GM06990 (cell line): ENCODE results near the gene SHISA5.

Source experiments
- DNase-seq: peaks from one replicate; pipeline ENCODE4 v3.0.0-alpha.2; 2011; ENCODE audit not compliant: insufficient read length; ENCODE audit errors: extremely low read depth
- H3K27me3 ChIP-seq: replicated peaks from 2 replicates; pipeline ENCODE4 v1.6.0; 2011; ENCODE audit warnings: low read length; ENCODE audit not compliant: control insufficient read depth, insufficient read depth
- H3K36me3 ChIP-seq: 2 replicates; pipeline ENCODE4 v1.5.1; 2011; ENCODE audit warnings: low read length; ENCODE audit not compliant: control insufficient read depth, insufficient read depth
- H3K4me3 ChIP-seq: replicated peaks from 2 replicates; pipeline ENCODE4 v1.5.1; 2011; ENCODE audit warnings: low read depth, mild to moderate bottlenecking, control low read depth, low read length
- TF ChIP-seq, protein P1 (sequence below): IDR thresholded peaks from 2 replicates; pipeline ENCODE4 v1.5.1; 2011; ENCODE audit warnings: low read length, control low read depth, mild to moderate bottlenecking, inconsistent platforms; ENCODE audit not compliant: insufficient read depth, poor library complexity, severe bottlenecking

SHISA5 gene

DNA sequence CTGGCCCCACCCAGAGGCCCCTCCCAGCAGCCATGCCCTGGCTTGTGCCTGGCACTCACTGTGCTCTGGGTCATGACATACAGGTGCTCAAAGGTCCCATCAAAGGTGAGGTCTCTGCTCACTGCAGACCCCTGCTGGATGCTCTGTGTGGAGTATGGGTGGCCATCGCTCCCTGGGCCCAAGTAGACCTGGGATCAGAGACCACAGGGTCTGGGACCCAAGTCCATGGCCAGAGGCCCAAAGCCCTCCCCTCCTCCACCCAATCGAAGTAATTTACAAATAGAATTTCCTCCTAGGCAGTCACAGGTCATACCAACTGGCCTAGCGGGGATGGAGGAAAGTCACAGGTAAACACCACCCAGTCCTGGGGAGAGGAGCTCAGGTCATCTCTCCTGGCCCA is 81.7 kb downstream of the SHISA5 start:
- TF ChIP-seq, protein P1, sequence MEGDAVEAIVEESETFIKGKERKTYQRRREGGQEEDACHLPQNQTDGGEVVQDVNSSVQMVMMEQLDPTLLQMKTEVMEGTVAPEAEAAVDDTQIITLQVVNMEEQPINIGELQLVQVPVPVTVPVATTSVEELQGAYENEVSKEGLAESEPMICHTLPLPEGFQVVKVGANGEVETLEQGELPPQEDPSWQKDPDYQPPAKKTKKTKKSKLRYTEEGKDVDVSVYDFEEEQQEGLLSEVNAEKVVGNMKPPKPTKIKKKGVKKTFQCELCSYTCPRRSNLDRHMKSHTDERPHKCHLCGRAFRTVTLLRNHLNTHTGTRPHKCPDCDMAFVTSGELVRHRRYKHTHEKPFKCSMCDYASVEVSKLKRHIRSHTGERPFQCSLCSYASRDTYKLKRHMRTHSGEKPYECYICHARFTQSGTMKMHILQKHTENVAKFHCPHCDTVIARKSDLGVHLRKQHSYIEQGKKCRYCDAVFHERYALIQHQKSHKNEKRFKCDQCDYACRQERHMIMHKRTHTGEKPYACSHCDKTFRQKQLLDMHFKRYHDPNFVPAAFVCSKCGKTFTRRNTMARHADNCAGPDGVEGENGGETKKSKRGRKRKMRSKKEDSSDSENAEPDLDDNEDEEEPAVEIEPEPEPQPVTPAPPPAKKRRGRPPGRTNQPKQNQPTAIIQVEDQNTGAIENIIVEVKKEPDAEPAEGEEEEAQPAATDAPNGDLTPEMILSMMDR, result peak; percentile 34
- H3K4me3 ChIP-seq, result no peak overlapping the region
- no peaks in the 10 kb centered on the region for H3K27me3 ChIP-seq
- DNase-seq, result no peak
- no peaks in the 10 kb centered on the region for H3K36me3 ChIP-seq

DNA sequence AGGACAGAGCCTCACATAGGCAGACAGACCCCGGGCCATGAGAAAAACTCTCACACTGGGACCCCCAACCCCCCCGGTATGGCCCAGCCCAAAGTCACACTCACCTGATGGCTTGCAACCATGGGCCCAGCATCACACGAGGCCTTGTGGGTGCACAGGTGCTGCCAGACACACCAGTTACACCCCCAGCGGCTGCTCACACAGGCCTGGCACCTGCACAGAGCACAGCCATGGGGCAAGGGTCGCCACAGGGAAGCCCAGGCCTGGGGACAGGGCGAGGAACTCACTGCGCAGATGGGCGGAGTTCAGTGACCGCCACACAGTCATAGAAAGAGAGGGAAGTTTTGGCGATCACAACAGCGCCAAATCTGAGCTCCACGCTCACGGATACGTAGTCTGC is 83.4 kb downstream of the SHISA5 start:
- TF ChIP-seq, protein P1, result no peak

DNA sequence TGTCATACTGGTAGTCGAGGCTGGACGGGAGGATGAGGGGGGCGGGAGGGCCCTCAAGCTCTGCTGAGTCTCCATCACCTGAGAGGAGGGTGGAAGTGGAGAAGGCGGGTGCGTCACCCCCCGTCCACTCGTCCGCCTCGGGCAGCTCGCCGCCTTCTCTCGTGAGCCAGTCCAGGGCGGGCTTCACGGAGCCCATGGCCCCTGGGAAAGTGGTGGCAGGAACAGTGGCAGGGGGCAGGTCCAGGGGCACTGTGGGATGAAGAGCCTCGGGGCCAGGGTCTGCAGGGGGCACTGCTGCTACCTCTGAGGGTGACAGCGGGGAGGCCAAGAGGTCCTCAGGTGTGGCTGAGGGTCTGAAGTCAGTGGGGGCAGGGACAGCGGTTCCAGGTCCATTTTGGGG is 84.4 kb downstream of the SHISA5 start:
- TF ChIP-seq, protein P1, result no peak
- no peaks in the 10 kb centered on the region for H3K36me3 ChIP-seq
- no peaks in the 10 kb centered on the region for H3K27me3 ChIP-seq
- no peak for DNase-seq
- no peak overlapping the region for H3K4me3 ChIP-seq

More for the DNA sequence above, 83.4 kb downstream of the SHISA5 start:
- no peaks in the 10 kb centered on the region for H3K36me3 ChIP-seq
- DNase-seq, result no peak
- H3K27me3 ChIP-seq, result no peaks in the 10 kb centered on the region
- H3K4me3 ChIP-seq, result no peak overlapping the region

DNA sequence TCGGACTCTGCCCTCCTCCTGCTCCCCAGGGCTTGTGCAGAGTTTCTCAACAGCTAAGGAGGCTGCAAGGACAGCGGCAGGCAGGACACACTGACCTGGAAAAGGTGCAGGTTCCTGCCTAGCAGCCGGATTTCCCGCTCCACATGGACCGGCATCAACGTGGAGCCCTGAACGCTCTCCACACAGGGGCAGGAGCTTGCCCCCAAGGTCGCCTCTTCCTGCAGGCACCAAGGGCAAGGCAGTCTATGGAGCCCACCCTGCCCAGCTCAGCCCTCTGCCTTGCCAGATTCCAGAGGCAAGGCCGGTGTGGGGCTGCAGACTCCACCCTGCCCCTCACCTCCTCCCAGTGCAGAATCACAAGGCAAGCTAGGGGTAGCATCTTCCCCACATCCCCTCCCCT is 84.8 kb downstream of the SHISA5 start:
- Histone ChIP-seq H3K4me3 (no peak overlapping the region), H3K27me3 (no peaks in the 10 kb centered on the region), H3K36me3 (no peaks in the 10 kb centered on the region; the same call in 1 of the 2 replicates)
- TF ChIP-seq, protein P1, result no peak
- no peak for DNase-seq

DNA sequence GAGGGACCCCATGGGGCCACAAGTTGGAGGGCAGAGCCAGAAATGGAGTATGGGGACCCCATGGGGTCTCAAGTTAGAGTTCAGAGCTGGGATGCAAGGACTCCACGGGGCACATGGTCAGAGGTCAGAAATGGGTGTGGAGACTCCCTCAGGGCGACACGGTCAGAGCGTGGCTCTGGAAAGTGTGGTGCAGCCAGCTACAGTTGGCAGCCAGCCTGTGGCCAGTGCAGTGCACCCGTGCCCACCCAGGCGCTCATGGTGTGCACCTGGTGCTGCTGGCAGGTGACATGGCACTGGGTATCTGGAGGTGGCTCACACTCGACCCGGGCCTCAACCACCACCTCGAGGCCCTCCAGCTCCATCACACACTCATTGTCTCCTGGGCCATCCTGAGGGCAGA is 85.3 kb downstream of the SHISA5 start:
- H3K27me3 ChIP-seq, result no peaks in the 10 kb centered on the region
- DNase-seq, result no peak
- no peak overlapping the region for H3K4me3 ChIP-seq
- TF ChIP-seq, protein P1, result no peak
- H3K36me3 ChIP-seq, result no peaks in the 10 kb centered on the region; the same call in 1 of the 2 replicates

DNA sequence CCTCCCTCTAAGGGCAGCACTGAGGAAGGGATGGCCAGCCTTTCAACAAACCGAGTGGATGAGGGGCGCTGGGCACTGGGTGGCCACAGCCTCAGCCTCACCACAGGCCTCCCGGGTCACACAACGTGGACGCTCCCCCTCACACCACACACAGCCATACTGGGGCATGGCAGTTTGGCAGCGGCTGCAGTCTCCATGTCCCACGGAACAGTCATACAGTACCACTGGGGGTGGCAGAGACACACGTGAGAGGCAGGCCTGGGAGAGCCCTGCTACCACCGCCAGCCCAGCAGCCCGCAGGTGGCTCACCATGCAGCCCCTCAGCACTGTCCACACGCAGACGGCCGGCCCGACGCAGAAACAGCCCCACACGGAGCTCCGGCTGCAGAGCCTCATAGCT is 85.8 kb downstream of the SHISA5 start:
- no peaks in the 10 kb centered on the region for H3K27me3 ChIP-seq
- no peak overlapping the region for H3K4me3 ChIP-seq
- TF ChIP-seq, protein P1, result no peak
- H3K36me3 ChIP-seq, result no peaks in the 10 kb centered on the region; the same call in 1 of the 2 replicates
- no peak for DNase-seq
